Activated T-helper 1 cell treated with anti-CD3 and anti-CD28 coated beads, Interleukin-12 subunit alpha, Interleukin-12 subunit beta, Interleukin-2, Interleukin-4 antibody, amounts not matched to agents 30 ng/mL and 10 ng/mL and 1 ng/mL, durations not matched to agents 14 hours and 24 hours and 36 hours (primary cell): ENCODE results near the gene MEIOC. TPM values are rescaled to one million over a fixed set of nuclear protein-coding genes. Genes with fewer than 3 reads are reported as not detected.
"Not testable (repeated sequence)": the region's sequence is repeated elsewhere in the genome, so short reads cannot be mapped to it uniquely, and the experiment has no call there.

Source experiments
- DNase-seq: peaks from one replicate; pipeline ENCODE4 v3.0.0; 2021; ENCODE audit warnings: low spot score
- H3K27ac Mint-ChIP-seq: one replicate; pipeline ENCODE4 v1.8.0; 2021; ENCODE audit warnings: mild to moderate bottlenecking, mixed read lengths
- H3K27me3 Mint-ChIP-seq: one replicate; pipeline ENCODE4 v1.8.0; 2022; ENCODE audit warnings: mild to moderate bottlenecking, moderate library complexity, mixed read lengths; ENCODE audit not compliant: insufficient read depth
- H3K36me3 Mint-ChIP-seq: one replicate; pipeline ENCODE4 v1.8.0; 2021; ENCODE audit warnings: low read depth, mixed read lengths
- H3K4me1 Mint-ChIP-seq: one replicate; pipeline ENCODE4 v1.8.0; 2021; ENCODE audit warnings: low read depth, mixed read lengths
- H3K4me3 Mint-ChIP-seq: one replicate; pipeline ENCODE4 v1.8.0; 2021; ENCODE audit warnings: mild to moderate bottlenecking, moderate library complexity, mixed read lengths
- H3K9me3 Mint-ChIP-seq: one replicate; pipeline ENCODE4 v1.8.0; 2021; ENCODE audit warnings: mixed read lengths
- intact Hi-C: fragments of 100-400 bp; cut with micrococcal nuclease; formaldehyde crosslinking; loops from one replicate; pipeline ENCODE4 v1.15.1; 2024
- total RNA-seq: library from RNA; stranded (reverse); gene quantifications from 2 replicates; pipeline ENCODE4 v1.2.3, GENCODE V29; 2022

Gene MEIOC
- total RNA-seq, 1 donor from 2014 or later: 0.29 TPM

DNA sequence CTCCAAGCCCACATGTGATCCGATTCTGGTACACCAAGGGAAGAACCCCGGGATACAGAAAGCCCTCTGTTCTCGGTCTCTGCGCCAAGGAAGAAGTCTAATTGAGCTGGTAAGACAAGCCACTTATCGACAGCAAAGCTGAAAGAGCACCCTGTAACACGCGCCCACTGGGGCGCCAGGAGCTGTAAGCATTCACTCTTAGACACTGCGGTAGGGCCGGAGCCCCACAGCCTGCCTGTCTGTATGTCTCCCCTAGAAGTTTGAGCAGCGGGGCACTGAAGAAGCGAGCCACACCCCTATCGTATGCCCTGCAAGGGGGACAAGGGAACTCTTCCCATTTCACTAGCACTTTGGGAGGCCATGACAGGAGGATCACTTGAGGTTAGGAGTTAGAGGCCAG lies 27.0 kb upstream of the MEIOC start:
- Mint-ChIP-seq H3K27me3 (peaks cover 6% of the 10 kb centered on the region), H3K4me3 (no peak overlapping the region), H3K27ac (no peak overlapping the region), H3K4me1 (no peaks in the 10 kb centered on the region), H3K9me3 (no peaks in the 10 kb centered on the region), H3K36me3 (no peaks in the 10 kb centered on the region)
- intact Hi-C loops: no loop called here
- no peak for DNase-seq

DNA sequence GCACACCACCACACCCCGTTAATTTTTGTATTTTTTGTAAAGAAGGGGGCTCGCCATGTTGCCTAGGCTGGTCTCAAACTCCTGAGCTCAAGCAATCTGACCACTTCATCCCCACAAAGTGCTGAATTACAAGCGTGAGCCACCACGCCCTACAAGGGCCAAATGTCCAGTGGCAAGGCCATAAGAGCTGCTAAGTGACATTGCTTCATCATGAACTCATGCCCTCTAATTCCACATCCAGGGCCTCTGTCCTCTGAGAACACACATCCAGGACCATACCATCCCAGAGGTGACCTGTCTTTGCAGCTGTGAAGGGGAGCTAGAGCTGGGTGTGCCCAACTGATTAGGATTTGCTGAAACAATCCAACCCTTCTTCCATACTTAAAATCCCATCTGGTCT lies 25.6 kb upstream of the MEIOC start:
- no peaks in the 10 kb centered on the region for H3K4me1 Mint-ChIP-seq
- DNase-seq: no peak
- intact Hi-C loops: no loop called here
- H3K4me3 Mint-ChIP-seq: no peak overlapping the region
- H3K27ac Mint-ChIP-seq: no peak overlapping the region
- H3K27me3 Mint-ChIP-seq: peaks cover 6% of the 10 kb centered on the region
- H3K36me3 Mint-ChIP-seq: no peaks in the 10 kb centered on the region
- H3K9me3 Mint-ChIP-seq: no peaks in the 10 kb centered on the region

DNA sequence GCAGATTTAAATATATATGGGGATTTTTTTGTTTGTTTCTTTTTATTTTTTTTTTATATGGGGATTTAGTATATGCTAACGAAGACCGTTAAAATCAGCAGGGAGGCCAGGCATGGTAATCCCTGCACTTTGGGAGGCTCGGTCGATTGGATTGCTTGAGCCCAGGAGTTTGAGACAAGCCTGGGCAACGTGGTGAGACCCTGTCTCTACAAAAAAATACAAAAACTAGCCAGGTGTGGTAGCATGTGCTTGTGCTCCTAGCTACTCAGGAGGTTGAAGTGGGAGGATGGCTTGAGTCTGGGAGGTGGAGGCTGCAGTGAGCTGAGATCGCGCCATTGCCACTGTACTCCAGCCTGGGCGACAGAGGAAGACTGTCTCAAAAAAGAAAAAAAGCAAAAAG lies 22.3 kb upstream of the MEIOC start:
- H3K9me3 Mint-ChIP-seq: no peaks in the 10 kb centered on the region

DNA sequence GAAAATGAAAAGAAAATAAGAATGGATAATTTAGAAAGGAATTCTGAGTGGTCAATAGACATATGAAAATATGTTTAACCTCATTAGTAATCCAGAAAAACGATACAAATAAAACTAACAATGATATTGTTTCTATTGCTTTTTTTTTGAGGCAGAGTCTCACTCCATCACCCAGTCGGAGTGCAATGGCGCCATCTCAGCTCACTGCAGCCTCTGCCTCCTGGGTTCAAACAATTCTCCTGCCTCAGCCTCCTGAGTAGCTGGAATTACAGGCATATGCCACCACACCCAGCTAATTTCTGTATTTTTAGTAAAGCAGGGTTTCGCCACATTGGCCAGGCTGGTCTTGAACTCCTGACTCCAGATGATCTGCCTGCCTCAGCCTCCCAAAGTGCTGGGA lies 21.9 kb upstream of the MEIOC start:
- H3K4me1 Mint-ChIP-seq, H3K27me3 Mint-ChIP-seq, H3K27ac Mint-ChIP-seq, H3K36me3 Mint-ChIP-seq, intact Hi-C loops, H3K9me3 Mint-ChIP-seq, DNase-seq, H3K4me3 Mint-ChIP-seq: not testable (repeated sequence)

More for the DNA sequence above, 22.3 kb upstream of the MEIOC start:
- intact Hi-C loops: no loop called here
- H3K36me3 Mint-ChIP-seq: no peaks in the 10 kb centered on the region
- H3K4me3 Mint-ChIP-seq: no peak overlapping the region
- no peak overlapping the region for H3K27ac Mint-ChIP-seq
- DNase-seq: no peak
- peaks cover 9% of the 10 kb centered on the region for H3K27me3 Mint-ChIP-seq
- H3K4me1 Mint-ChIP-seq: no peaks in the 10 kb centered on the region

DNA sequence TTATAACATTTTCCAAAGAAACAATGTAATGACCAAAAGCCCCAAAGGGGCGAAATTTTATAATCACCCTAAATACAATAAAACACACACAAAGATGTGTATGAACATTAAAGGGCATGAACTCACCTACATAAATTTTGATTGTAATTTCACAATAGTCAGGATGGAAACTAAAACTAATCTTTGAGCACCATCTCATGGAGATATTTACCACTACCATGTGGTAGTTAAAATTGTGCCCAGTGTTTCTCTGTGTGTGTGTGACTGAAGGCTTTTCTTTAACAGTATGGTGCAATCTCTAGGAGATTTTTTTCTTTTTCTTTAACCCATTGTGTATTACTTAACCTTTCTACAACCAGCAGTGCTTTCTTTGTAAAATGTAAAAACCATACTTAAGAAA lies 19.7 kb upstream of the MEIOC start:
- Mint-ChIP-seq H3K27ac (no peak overlapping the region), H3K27me3 (peaks cover 9% of the 10 kb centered on the region), H3K4me3 (no peak overlapping the region), H3K4me1 (no peaks in the 10 kb centered on the region), H3K36me3 (no peaks in the 10 kb centered on the region), H3K9me3 (no peaks in the 10 kb centered on the region)
- DNase-seq: no peak
- intact Hi-C loops: loop anchor here (1.0 kb wide), 1 partner anchor 103 kb away; no protein-coding TSS in a partner anchor

DNA sequence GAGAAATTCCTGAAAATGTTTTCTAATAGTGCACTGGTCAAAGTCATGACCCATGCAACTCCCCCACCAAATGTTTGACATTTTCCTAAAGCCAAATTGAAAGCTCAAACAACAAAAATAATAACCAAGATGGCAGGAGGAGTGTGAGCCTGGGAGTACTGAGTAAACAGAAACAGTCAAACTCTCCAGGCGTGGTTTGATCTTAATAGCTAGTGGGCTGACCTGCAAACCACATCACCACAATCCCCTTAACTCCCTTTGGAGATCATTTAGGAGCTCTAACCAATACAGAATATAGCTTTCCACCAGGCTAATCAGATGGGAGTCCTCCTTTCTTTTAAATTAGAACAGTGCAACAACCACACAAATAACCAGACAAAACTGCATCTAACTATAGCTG lies 19.2 kb upstream of the MEIOC start:
- Mint-ChIP-seq H3K27ac (no peak overlapping the region), H3K9me3 (no peaks in the 10 kb centered on the region), H3K36me3 (no peaks in the 10 kb centered on the region), H3K4me1 (no peaks in the 10 kb centered on the region), H3K4me3 (no peak overlapping the region), H3K27me3 (peaks cover 6% of the 10 kb centered on the region)
- no peak for DNase-seq
- intact Hi-C loops: no loop called here

DNA sequence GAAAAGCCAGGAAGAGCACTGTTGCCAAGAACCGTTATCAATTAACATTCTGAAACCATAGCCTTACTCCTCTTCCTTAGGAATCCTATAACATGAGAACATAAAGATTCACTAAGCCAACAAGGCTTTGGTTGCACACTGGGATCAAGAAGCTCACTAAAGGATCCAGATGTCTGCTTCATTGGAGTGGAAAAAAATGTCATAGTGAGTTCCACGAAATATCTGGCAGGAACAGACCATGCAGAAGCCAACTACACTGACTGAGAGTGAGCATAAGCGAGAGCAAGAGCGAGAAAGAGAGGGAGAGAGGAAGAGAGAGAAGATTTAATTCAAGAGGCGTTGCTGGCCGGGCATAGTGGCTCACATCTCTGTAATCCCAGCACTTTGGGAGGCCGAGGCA lies 13.4 kb upstream of the MEIOC start:
- Mint-ChIP-seq H3K9me3 (no peaks in the 10 kb centered on the region), H3K27ac (no peak overlapping the region), H3K36me3 (no peaks in the 10 kb centered on the region), H3K27me3 (peaks cover 3% of the 10 kb centered on the region), H3K4me3 (no peak overlapping the region), H3K4me1 (no peaks in the 10 kb centered on the region)
- intact Hi-C loops: no loop called here
- no peak for DNase-seq

DNA sequence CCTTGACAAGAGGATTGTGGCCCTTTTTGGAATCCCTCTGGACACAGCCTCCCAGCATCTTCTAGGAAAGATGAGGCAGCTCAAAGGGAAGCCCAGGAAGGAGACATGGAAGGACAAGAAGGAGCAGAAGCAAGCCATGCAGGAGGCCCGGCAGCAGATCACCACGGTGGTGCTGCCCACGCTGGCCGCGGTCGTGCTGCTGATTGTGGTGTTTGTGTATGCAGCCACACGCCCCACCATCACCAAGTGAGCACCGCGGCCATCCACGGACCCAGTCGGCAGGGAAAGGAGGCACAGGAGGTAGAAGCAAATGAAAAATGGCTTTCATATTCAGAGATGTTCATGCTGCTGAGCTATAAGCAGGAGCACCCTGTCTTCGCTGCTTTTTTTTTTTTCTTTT lies 10.9 kb upstream of the MEIOC start:
- H3K36me3 Mint-ChIP-seq: no peaks in the 10 kb centered on the region

DNA sequence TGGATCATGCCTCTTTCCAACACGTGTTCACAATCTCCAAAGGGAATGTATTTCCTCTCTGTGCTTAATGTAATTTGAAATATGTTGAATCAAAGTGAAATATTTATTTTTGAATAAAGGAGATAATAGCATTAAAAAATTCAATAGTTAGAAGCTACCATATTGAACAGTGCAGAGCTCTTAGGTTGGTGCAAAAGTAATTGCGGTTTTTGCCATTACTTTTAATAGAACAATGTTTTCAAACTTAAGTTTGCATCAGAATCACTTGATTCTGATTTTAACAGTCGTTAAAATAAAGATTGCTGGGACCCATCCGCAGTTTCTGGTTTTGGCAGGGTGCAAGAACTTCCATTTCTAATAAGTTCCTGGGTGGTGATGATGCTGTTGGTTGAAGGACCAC lies 10.0 kb upstream of the MEIOC start:
- Mint-ChIP-seq H3K9me3 (no peaks in the 10 kb centered on the region), H3K27me3 (peaks cover 19% of the 10 kb centered on the region), H3K4me1 (no peaks in the 10 kb centered on the region), H3K27ac (no peak overlapping the region), H3K36me3 (no peaks in the 10 kb centered on the region), H3K4me3 (no peak overlapping the region)
- intact Hi-C loops: no loop called here
- no peak for DNase-seq

More for the DNA sequence above, 10.9 kb upstream of the MEIOC start:
- intact Hi-C loops: no loop called here
- Mint-ChIP-seq H3K4me3 (no peak overlapping the region), H3K9me3 (no peaks in the 10 kb centered on the region), H3K27ac (no peak overlapping the region), H3K27me3 (peaks cover 15% of the 10 kb centered on the region), H3K4me1 (no peaks in the 10 kb centered on the region)
- no peak for DNase-seq

DNA sequence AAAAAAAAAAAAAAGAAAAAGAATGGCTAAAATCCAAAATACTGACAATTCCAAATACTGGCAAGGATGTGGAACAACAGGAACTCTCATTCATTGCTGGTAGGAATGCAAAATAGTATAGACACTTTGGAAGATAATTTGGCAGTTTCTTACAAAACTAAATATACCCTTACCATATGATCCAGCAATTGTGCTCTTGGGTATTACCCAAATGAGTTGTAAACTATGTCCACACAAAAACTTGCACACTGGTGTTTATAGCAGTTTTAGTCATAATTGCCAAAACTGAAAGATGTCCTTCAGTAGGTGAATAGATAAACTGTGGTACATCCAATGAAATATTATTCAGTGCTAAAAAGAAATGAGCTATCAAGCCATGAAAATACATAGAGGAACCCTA lies 8.5 kb upstream of the MEIOC start:
- H3K27ac Mint-ChIP-seq: no peak overlapping the region
- H3K4me3 Mint-ChIP-seq: no peak overlapping the region
- no peak for DNase-seq
- H3K9me3 Mint-ChIP-seq: no peaks in the 10 kb centered on the region
- H3K4me1 Mint-ChIP-seq: no peaks in the 10 kb centered on the region
- no peaks in the 10 kb centered on the region for H3K36me3 Mint-ChIP-seq
- intact Hi-C loops: no loop called here
- H3K27me3 Mint-ChIP-seq: peaks cover 21% of the 10 kb centered on the region

DNA sequence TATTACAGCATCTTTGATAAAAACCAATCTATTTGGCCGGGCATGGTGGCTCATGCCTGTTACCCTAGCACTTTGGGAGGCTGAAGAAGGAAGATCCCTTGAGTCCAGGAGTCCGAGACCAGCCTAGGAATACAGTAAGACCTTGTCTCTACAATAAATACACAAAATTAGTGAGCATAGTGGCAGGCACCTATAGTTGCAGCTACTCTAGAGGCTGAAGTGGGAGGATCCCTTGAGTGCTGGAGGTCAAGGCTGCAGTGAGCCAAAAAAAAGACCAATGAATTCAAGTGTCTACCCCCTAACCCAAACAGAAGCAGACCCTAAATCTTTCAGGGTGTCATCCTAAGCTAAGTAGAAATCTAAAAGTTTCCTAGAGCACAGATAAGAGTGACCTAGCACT lies 7.3 kb upstream of the MEIOC start:
- Mint-ChIP-seq H3K9me3 (no peaks in the 10 kb centered on the region), H3K27me3 (peaks cover 21% of the 10 kb centered on the region), H3K4me3 (no peak overlapping the region), H3K4me1 (no peaks in the 10 kb centered on the region), H3K36me3 (no peaks in the 10 kb centered on the region), H3K27ac (no peak overlapping the region)
- DNase-seq: no peak
- intact Hi-C loops: no loop called here

DNA sequence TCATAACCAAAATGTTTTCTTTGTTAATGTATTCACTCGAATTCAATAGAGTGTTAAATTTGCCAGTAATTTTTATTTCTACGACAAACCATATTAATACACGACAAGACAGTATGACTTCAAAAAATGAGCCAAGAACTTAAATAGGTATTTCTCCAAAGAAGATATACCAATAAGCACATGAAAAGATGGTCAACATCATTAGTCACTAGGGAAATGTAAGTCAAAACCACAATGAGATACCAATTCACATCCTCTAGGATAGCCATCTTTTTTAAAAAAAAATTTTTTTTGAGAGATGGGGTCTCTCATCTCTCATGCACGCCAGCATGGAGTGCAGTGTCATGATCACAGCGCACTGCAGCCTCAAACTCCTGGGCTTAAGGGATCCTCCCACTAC lies 5.0 kb upstream of the MEIOC start:
- no peak for DNase-seq
- Mint-ChIP-seq H3K36me3 (no peaks in the 10 kb centered on the region), H3K27ac (no peak overlapping the region), H3K9me3 (no peaks in the 10 kb centered on the region), H3K4me1 (no peaks in the 10 kb centered on the region), H3K27me3 (peaks cover 38% of the 10 kb centered on the region), H3K4me3 (no peak overlapping the region)
- intact Hi-C loops: no loop called here

DNA sequence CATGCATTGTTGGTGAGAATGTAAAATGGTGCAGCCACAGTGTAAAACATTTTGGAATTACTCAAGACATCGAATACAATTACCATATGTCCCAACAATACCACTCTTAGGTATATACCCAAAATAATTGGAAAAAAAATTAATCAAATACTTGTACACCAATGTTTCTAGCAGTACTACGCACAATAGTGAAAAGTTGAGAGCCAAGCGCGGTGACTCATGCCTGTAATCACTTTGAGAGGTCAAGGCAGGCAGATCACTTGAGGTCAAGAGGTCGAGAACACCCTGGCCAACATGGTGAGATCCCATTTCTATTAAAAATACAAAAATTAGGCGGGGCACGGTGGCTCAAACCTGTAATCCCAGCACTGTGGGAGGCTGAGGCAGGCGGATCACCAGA lies 3.5 kb upstream of the MEIOC start:
- H3K27ac Mint-ChIP-seq: no peak overlapping the region
- no peak overlapping the region for H3K4me3 Mint-ChIP-seq
- H3K4me1 Mint-ChIP-seq: no peaks in the 10 kb centered on the region
- H3K36me3 Mint-ChIP-seq: peaks cover 2% of the 10 kb centered on the region
- peaks cover 45% of the 10 kb centered on the region for H3K27me3 Mint-ChIP-seq
- DNase-seq: no peak
- intact Hi-C loops: no loop called here
- H3K9me3 Mint-ChIP-seq: no peaks in the 10 kb centered on the region

DNA sequence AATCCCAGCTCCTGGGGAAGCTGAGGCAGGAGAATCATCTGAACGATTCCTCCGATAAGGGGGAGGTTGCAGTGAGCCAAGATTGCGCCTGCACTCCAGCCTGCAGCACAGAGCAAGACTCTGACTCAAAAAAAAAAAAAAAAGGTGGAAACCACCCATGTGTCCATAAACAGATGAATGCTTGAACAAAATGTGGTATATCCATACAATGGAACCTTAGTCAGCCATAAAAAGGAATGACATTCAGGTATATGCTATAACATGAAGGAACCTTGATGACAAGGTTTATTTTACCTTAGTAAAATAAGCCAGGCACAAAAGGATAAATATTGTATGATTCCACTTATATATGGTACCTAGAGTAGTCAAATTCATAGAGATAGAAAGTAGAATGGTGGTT lies 2.9 kb upstream of the MEIOC start:
- Mint-ChIP-seq H3K4me3 (no peak overlapping the region), H3K27me3 (peaks cover 47% of the 10 kb centered on the region), H3K9me3 (no peaks in the 10 kb centered on the region), H3K36me3 (peaks cover 2% of the 10 kb centered on the region), H3K4me1 (no peaks in the 10 kb centered on the region), H3K27ac (no peak overlapping the region)
- DNase-seq: no peak
- intact Hi-C loops: no loop called here
